ENCODE results near the gene MYLK. TPM values are rescaled to one million over a fixed set of nuclear protein-coding genes. Genes with fewer than 3 reads are reported as not detected.

The MYLK gene
- total and polyA plus RNA-seq, 10 of the 15 experiments (the other 5 are each of a cell fraction or from before 2014, with no cell fraction given): 0.04 to 1.6 (median 0.42) TPM; not detected in 1

- TF ChIP-seq PRDM15 (CRISPR knock-in tag; IDR thresholded peaks at IDR 0.05) (no peak), TCF3 (IDR thresholded peaks at IDR 0.05; ENCODE audit: borderline replicate concordance, insufficient read depth, low read depth, low read length) (no peak), MYB (IDR thresholded peaks at IDR 0.05; ENCODE audit: borderline replicate concordance, low read depth, low read length) (no peak), SIN3A (IDR thresholded peaks at IDR 0.05; ENCODE audit: low read depth, low read length) (no peak), RFX5 (IDR thresholded peaks at IDR 0.05; ENCODE audit: low read depth, low read length) (no peak), POLR2AphosphoS5 (IDR thresholded peaks at IDR 0.05; ENCODE audit: low read length) (no peak), TARDBP (IDR thresholded peaks at IDR 0.05; ENCODE audit: borderline replicate concordance) (no peak), SUPT20H (IDR thresholded peaks at IDR 0.05; ENCODE audit: borderline replicate concordance, control insufficient read depth, low read depth, low read length) (no peak), RAD51 (IDR thresholded peaks at IDR 0.05) (no peak), NFIC (IDR thresholded peaks at IDR 0.05; ENCODE audit: low read depth, low read length) (no peak)
- TF ChIP-seq, protein P1, sequence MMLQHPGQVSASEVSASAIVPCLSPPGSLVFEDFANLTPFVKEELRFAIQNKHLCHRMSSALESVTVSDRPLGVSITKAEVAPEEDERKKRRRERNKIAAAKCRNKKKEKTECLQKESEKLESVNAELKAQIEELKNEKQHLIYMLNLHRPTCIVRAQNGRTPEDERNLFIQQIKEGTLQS (IDR thresholded peaks at IDR 0.05; ENCODE audit: borderline replicate concordance, extremely low read depth, low read depth, low read length): no peak
Measured at GRCh38 chr3:123930445-123930844, 46.3 kb upstream of the MYLK start (continued).
